Measurements from ENCODE around the gene EEIG1. TPM values are rescaled to one million over a fixed set of nuclear protein-coding genes. Genes with fewer than 3 reads are reported as not detected.

Gene EEIG1
- total RNA-seq, 4 donors from 2014 or later = 4.8 to 9.0 (median 7.1) TPM

DNA sequence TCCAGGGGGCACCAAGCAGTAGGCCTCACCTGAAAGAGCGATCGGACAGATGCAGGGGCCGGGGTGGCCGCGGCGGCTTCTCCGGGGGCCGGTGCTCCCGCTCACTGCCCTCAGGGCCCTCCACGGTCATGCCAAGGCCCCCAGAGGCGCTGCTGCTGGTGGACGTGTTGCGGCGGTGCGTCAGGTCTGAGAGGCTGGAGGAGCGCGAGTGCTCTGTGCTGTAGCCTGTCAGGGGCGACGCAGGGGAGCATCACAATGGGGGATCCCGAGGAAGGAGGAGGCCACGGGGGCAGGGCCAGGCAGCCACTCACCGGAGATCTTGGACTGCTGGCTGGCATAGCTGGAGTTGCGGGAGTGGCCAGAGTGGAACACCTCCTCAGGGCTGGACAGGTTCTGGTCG, 35.5 kb downstream of the EEIG1 start:
- ATAC-seq (ENCODE audit: low FRiP score) (no peak), DNase-seq (ENCODE audit: low spot score) (no peak)
- TF ChIP-seq, protein P1, sequence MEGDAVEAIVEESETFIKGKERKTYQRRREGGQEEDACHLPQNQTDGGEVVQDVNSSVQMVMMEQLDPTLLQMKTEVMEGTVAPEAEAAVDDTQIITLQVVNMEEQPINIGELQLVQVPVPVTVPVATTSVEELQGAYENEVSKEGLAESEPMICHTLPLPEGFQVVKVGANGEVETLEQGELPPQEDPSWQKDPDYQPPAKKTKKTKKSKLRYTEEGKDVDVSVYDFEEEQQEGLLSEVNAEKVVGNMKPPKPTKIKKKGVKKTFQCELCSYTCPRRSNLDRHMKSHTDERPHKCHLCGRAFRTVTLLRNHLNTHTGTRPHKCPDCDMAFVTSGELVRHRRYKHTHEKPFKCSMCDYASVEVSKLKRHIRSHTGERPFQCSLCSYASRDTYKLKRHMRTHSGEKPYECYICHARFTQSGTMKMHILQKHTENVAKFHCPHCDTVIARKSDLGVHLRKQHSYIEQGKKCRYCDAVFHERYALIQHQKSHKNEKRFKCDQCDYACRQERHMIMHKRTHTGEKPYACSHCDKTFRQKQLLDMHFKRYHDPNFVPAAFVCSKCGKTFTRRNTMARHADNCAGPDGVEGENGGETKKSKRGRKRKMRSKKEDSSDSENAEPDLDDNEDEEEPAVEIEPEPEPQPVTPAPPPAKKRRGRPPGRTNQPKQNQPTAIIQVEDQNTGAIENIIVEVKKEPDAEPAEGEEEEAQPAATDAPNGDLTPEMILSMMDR (IDR thresholded peaks at IDR 0.05) = no peak

DNA sequence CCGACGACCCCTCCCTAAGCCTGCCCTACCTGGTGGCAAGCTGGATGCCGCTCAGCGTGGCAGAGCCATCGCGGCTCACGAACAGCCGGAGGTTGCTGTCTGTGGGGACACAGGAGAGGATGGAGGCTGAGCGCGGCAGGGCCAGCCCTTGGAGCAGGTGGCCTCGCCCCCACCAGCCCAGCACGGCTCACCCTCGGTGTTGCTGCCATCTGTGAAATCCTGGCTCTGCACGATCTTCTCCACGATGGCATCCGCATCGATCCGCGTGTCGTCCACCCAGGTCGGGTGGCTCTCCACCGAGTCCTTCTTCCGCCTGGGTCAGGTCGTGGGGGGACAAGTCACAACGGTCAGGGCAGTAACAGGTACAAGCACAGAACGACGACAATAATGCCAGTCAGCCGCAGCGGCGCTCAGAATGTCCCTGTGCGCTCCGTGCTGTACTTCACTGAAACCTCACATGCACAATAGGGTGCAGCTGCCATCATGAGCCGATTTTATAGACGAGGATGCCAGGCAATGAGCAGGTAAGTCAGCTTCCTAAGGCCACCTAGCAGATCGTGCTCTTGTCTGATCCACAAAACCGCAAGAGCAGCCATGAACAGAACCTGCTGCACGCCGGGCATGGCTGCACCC, 36.1 kb downstream of the EEIG1 start:
- TF ChIP-seq, protein P1 (IDR thresholded peaks at IDR 0.05) = no peak
- no peak for ATAC-seq (ENCODE audit: low FRiP score)
- DNase-seq (ENCODE audit: low spot score) = no peak

DNA sequence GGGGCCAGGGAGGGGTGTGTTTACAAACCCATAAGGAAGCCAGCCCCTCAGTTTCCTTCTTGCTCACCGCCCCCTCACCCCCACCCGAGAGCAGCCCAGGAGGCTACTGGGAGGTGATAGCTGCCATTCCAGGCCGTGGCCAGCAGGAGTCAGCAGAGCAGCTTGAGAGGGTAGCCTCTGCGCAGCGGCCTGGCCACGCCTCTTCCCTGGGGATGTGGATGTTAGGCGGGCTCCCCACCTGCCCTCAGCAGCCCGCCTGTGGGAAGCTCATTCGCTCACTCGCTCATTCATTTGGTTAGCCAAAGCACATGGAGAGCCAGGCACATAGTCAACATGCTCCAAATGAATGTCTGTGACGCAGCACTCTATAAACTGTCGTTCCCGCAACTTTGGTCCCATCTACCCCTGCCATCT, 37.1 kb downstream of the EEIG1 start:
- TF ChIP-seq, protein P1 (IDR thresholded peaks at IDR 0.05) = peak in 1 of 3 donors; percentile 84

DNA sequence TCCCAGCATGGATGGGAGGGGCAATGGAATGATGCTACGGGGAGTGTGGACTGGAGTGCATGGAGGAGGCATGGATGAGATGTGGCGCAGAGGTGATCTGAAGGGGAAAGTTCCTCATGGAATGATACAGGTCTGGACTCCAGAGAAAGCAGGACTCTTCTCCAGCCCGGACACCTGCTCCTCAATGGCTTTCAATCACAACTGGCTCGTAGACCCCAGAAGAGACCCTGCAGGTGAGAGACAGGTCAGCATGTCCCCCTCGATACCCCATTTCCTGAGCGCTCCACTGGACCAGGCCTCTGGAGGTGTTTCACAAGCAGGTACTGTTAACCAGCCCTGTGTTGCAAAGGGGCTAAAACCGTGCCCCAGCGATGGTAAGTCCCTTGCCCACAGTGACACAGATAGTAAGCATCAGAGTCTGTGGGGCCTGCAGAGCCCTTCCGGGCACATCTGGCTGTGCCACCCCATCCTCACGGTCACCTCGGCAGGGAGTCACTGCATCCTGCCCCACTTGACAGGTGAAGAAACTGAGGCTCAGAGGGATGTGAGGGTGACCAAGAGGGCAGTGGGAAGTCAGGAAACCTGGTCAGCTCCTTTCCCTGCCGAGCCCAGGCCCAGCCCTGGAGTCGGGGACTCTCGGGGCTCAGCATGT, 37.7 kb downstream of the EEIG1 start:
- no peak for ATAC-seq (ENCODE audit: low FRiP score)
- TF ChIP-seq, protein P1 (IDR thresholded peaks at IDR 0.05) = no peak
- DNase-seq (ENCODE audit: low spot score) = no peak

More for the DNA sequence above, 37.1 kb downstream of the EEIG1 start:
- DNase-seq (ENCODE audit: low spot score) (peak; percentile 70), ATAC-seq (ENCODE audit: low FRiP score) (peak; percentile 52)

DNA sequence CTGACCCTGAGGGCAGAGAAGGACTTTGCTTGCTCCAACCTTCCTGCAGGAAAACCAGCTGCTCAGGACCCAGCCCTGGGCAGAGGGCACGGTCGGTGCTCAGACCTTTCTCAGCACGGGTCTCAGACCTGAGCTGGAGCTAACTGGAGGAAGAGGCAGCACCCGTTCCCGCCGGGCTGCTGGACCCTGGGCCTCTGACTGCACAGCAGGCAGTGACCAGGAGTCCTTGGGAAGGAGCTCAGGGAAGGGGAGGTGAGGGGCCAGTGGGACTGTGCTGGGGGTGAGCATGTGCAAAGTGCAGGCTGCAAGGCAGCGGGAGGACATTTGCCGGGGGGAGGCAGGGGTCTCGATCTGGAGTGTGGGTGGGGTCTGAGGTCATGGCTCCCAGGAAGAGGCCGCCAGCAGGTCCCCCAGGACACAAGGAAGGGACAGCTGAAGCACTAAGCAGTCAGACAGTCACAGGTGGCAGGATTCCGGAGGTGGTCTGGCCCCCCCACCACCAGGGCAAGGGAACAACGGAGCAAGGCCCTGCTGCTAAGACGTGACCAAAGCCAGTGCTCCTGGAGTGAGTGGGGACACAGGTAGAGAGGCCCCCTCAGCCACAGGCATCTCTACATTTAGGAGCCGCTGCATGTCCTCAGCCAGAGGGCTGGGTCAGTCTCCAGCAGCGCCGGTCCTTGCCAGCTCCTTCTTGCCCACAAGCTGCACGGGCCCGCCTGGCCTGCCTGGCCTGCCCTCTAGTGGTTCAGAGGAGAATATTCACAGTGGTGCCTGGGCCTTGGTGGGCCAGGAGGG, 38.4 kb downstream of the EEIG1 start:
- ATAC-seq (ENCODE audit: low FRiP score) (peak; percentile 38), DNase-seq (ENCODE audit: low spot score) (no peak)
- TF ChIP-seq, protein P1 (IDR thresholded peaks at IDR 0.05) = peak in 1 of 3 donors; percentile 58

DNA sequence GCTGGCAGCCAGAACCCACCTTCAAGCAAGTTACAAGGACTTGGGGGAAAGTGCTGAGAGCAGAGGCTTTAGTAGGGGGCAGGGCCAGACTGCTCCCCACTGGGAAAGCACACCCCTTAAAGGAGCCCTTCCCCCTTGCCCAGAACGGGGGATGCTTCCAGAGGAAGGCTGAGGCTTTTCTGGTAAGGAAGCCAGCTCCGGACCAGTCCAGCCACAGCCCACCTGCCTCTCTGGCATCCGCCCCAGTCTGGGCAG, 38.9 kb downstream of the EEIG1 start:
- no peak for ATAC-seq (ENCODE audit: low FRiP score)
- no peak for DNase-seq (ENCODE audit: low spot score)
- TF ChIP-seq, protein P1 (IDR thresholded peaks at IDR 0.05) = no peak

All from omental fat pad (tissue), 4 donors.